Stimulated activated CD4-positive, alpha-beta T cell treated with anti-CD3 and anti-CD28 coated beads, Interleukin-12 subunit alpha, Interleukin-12 subunit beta, amount 100 ng/mL, for 4 hours (primary cell): ENCODE data around the gene IGF2BP3.
"Not testable (repeated sequence)": the region's sequence is repeated elsewhere in the genome, so short reads cannot be mapped to it uniquely, and the experiment has no call there.

Source experiments
- DNase-seq: peaks from one replicate; pipeline ENCODE4 v3.0.0-alpha.2; 2020

The IGF2BP3 gene

DNA sequence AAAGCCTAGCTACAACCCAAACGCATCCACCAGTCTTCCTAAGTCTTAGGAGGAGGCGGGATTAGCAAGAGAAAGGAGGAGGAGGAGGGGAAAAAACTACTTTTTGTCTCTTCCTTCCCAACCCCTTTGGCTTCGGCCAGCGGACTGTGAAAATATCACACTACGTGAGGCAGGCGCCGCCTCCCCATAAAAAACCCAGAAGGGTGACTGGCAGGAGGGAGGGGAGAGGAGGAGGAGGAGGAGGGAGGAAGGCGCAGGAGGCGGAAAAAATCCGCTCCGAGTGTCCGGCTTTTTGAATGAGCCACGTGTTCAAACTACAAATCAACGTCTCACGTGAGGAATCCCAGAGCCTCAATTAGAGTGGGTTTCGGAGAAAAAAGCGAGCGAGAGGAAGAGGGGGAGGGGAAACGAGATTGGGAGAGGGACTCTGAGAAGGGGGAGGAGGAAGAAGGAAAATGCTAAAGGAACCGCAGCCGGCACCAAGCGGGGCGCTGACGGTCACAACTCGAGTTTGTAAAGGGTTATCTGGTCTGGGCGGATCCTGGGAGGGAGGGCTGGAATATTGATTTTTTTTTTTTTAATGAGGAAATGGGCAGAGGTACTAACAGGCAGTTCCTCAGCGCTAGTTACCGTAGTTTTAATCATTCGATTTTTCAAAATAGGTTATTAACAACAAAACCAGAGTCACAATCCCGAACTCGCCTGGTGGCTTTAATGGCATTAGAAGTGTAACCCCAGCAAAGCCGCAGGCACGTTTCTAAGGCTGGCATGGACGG lies at the start of gene IGF2BP3:
Gene IGF2BP3, minus strand, starts transcription at position 162 of the 776 bp plus-strand sequence. CDS start 381 bp downstream, outside the sequence.
- peak; percentile 19 for DNase-seq

DNA sequence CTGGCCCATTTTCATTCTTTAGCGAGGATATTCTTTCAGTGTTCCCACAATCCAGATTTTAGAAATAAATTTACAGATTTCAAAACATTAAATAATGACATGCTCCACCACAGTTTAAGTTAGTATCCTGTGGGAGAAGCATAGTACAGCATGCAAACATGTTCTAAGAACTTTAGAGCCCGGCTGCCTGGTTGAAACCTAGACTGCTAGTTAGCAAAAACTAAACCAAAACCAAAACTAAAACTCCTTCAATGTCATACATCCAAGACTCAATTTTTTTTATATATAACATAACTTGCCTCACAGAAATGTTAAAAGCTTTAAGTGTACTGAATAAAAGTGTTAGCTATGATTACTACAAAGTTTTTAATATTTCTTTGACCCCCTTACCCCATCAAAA lies 44.5 kb upstream of the IGF2BP3 start:
- DNase-seq = no peak

DNA sequence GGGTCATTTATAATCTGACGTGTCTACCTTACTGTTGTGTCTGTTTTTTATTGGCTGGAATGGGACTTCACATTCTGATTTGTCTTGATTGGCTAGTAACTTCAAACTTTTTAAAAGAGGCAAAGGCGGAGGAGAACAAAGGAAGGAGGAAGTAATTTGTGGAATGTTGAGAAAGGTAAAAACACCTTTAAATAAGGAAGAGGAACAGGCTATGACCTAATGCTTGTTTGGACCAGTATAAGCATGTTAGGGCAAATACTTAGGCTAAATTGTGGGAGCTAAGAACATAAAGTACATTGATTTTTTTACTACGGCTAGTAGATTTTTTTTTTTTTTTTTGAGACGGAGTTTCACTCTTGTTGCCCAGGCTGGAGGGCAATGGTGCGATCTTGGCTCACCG lies 43.5 kb upstream of the IGF2BP3 start:
- not testable (repeated sequence) for DNase-seq

DNA sequence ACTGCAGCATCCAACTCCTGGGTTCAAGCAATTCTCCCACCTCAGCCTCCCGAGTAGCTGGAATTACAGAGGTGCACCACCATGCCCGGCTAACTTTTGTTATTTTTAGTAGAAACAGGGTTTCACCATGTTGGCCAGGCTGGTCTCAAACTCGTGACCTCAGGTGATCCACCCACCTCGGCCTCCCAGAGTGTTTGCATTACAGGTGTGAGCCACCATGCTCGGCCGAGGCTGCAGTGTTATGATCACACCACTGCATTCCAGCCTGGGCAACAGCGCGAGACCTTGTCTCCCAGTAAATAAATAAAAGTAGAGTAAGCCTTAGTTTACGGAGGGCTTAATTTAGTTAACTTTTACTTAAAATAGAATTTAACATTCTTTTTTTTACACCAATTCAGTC lies 23.7 kb upstream of the IGF2BP3 start:
- no peak for DNase-seq

DNA sequence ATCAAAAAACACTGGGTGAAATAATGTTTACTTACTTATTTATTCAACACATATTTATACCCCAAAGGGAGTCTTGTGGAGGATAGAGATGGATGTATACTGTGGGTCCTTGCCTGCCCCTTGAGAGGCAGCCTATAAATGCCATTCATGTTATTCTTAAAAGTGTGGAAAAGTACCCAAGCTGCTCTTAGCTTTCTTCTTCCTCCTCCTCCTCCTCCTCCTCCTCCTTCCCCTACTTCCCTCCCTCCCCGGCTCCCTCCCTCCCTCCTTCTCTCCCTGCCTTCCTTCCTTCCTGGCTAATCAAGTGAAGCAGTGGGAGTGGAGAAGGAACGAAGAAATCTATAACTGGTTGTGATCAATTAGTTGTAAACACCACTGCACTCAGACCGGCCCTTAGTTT lies 21.2 kb upstream of the IGF2BP3 start:
- DNase-seq = no peak

DNA sequence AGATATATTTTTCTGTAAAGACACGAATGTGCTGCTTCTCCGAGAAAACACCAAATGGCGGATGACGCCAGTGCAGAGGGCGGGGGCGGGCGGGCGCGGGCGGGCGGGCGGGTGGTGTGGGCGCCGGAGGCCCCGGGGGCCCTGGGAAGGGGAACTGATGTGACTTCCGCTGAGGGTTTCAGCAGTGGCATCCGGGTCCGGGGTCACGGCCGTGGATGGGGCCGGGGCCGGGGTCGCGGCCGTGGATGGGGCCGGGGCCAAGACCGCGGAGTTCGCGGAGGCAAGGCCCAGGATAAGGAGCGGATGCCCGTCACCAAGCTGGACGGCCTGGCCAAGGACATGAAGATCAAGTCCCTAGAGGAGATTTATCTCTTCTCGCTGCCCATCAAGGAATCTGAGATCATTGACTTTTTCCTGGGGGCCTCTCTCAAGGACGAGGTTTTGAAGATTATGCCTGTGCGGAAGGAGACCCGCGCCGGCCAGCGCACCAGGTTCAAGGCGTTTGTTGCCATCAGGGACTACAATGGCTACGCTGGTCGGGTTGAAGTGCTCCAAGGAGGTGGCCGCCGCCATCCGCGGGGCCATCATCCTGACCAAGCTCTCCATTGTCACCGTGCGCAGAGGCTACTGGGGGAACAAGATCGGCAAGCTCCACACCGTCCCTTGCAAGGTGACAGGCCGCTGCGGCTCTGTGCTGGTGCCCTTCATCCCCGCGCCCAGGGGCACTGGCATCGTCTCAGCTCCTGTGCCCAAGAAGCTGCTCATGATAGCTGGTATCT lies 20.3 kb upstream of the IGF2BP3 start:
- DNase-seq = peak; percentile 33

DNA sequence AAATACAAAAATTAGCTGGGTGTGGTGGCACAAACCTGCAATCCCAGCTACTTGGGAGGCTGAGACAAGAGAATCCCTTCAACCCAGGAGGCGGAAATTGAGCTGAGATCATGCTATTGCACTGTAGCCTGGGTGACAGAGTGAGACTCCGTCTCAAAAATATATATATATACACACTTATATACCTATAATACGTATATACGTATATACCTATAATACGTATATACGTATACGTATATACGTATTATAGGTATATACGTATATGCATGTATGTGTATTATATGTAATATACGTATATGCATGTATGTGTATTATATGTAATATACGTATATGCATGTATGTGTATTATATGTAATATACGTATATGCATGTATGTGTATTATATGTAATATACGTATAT lies 18.4 kb upstream of the IGF2BP3 start:
- DNase-seq = not testable (repeated sequence)

DNA sequence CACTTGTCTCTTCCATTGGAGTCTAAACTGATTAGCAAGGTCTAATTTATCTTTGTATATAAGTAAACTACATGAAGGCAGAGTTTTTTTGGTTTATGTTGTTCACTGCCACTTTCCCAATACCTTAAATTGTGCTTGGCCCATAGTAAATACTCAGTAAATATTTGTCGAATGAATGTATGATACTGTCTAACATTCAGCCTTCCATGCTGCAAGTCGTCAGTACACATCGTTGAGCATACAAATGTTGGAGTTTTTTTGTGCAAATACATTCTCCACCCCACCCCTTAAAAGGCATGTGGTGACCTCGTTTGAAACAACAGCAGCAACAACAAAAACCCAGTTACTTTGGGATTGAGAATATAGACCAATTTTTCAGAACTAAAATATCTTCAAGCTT lies 17.4 kb upstream of the IGF2BP3 start:
- DNase-seq = no peak

DNA sequence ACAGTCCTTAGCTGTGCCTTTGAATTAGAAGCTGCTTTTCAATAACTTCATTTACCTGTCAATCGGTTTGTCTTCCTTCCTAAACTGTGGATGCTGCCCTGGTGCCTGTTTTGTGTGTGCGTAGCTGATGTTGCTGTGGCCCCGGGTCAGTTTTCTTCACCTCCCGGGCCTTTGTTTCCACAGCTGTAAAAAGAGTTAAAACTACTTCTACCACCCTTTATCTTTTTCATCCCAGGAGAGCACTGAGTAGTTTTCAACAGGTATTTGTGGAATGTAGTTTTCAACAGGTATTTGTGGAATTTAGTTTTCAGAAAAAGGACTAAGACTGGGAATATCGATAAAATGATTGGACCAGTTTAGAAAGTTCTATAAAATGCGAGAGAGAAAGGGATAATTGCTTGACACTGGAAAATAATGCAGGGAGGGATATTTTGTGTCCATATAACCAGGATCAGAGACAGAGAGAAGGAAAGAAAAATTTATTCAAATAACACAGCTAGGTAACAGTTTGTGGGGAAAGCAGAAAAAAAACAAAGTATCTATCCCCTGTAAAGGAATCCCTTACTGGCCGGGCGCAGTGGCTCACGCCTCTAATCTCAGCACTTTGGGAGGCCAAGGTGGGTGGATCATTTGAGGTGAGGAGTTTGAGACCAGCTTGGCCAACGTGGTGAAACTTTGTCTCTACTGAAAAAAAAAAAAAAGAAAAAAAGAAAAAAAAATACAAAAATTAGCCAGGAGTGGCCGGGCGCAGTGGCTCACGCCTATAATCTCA lies 15.9 kb upstream of the IGF2BP3 start:
- DNase-seq = no peak

DNA sequence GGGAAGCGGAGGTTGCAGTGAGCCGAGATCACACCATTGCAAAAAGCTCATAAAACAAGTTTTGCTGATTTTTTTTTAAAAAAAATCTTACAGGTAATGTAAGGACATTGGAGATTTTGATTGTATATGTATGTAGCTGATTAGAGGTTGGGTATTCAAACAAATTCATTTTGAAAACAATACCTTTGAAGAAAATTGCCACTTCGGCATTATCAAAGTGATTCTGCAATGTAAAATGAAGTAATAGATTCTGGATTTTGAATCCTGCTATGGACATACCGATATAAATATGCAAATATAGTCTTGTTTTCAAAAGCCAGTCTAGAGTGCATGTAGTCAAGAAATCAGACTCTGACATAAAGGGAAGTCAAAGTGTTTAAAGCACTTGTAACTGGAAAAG lies 12.4 kb upstream of the IGF2BP3 start:
- DNase-seq = no peak

DNA sequence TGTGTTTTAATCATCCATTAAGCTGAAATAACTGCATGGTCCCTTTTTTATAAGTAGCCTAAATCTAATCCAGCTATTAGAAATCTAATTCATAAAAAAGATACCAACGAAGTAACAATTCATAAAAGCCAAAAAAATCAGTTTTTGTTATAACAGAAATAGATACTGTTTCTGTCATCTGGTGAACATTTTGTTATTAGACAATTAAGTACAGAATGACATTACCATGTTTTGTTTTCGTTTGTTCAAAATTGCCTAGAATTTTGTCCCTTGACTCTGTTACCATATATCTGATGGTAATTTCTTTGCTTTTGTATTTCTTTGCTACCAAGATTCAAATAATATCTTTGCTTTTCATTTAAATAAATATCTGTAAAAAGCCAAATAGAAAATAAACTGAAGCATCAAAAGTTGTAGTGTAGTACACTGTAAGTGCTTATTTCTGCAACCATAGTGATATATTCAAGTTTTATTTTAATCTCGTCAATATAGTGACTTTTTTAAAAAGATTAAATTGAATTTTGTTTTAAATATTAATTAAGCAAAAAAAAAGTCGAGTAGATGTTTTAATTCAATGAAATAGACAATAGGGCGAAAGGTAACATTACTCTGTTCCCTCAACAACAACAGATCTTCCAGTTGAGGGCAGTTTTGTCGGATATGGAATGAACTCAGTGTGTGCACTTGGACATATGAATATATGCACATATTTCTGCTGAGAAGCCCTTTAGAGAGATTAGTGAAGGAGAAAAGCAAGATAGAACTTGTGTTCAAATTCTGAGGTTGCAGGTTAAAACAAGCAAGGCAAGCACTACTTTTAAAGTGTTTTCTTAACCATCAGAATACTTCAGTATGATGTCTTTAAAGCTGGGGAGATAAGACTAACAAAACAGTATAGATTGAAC lies 7.9 kb upstream of the IGF2BP3 start:
- no peak for DNase-seq

DNA sequence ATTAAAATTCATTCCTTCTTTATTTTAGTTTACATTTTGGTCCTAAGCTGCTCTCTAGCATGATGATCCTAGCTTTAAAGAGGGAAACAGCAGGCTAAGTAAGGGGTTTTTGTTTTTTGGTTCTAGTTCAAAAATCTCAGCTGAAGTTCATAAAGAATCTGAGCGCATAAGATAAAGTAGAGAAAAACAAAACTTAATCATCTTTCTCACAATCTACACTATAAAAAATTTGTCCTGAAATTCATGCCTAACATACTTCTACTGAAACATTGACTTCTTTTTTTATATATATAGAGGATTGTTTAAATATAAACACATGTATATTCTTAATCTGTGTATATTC lies 6.8 kb upstream of the IGF2BP3 start:
- DNase-seq = no peak

DNA sequence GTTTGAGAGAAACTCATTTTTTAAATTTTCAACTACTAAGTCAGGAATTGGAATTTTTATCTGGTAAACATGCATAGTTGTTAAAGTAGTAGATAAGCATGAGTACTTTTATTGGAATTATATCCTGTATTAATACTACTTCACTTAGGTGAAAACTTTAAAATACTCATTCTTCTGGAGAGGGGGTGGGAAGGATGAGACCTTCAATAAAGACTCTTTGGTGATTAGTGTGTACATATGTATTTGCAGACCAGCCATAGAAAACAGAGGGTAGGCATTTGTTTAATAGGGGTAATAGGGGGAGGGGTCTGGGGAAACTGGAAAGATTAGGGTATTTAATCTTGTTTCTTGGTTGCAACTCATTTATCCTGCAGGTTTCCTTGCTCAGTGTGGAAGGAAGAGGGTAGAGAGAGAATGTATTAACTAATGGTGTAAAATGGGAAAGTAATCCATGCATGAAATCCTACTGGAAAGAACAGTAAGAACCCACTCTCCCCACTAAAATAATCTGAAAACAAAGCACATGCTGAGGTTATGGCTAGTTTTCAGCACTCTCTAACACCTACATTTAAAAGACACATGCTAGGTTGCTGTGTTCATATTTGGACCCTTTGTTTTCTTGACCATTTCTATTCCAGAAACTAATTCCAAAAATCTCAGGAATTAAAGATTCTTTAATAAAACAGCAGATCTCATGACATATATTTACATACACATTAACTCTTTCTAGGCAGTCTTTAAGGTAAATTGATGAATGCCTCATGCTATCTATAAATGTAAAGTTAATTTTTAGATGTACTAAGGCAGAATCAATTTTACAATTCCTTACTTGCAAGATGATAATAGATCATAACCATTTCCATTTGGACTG lies 6.2 kb upstream of the IGF2BP3 start:
- DNase-seq = no peak

DNA sequence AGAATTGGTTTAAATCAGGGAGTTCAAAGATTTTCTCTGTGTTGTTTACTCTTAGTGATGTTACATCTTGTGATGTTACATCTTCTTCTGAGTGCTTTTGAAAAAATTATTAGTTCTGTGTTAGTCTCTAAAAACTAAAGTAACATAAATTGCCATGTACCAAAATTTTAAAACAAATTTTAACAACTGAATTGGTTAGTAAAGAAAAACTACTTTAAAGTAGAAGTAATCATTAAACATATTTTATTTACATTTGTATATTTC lies 5.2 kb upstream of the IGF2BP3 start:
- no peak for DNase-seq

DNA sequence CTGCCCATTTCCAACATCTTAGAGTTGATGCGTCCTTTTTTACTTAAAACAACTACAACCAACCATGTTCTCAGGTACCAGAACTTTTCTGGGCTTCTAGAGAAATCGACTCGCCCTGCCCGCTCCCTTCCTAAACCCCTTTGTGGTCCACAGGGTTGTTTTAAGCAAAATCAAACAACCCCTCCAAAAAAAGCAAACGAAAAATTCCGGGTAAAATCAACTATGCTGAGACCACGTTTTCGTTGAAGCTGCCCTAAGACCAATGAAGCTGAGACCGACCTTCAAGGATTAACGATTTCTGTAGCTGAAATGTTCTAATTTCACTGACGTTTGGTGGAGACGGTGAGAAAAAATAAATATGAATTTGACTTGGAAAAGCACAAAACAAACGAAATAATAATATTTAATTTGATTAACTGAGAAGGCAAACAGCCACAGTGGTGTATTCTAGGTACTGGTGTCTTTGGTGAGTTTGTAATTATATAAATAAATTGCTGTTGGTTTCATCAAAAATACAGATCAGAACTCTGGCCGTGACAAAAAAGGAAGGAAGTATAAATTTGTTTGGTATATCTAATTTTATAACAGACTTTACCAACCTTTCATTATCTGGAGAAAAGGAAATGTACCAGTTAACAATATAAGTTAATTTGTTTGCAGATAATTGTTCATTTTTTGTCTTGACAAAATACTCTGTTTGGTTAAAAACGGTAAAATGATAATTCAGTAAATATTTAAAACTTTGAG lies 4.7 kb upstream of the IGF2BP3 start:
- no peak for DNase-seq

DNA sequence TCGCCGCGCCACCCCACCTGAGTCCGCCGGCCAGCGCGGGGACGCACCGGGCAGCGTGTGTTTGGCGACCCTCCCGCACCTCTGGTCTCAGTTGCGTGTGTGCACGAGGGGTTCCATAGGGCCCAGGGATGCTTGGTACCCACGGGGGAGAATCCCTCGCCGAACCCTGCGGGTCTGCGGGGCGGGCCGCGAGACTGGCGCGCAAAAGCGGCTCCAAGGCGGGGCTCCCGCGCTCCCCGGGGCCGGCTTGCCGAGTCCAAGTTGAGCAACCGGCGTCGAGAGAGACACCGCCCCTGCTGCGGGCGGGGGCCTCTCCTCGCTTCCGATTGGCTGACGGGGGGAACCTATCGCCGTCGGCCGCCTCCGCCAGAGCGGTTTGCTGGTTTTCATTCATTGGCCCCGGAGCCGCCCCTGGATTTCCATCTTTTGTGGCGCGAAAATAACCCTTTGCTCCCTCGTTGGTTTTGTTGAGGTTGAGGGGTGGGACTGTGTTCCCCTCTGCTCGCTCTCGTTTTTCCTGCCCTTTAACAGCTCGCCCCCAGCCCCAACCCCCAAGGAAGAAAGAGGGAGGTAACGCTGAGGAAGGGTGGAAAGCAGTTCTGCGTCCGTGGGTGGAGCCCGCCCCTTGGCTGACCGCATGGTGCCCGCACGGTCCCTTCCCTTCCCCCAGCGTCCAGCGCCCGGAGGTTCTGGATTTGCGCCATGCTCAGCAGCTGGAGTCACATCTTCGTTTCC lies 4.0 kb upstream of the IGF2BP3 start:
- DNase-seq = peak; percentile 53

DNA sequence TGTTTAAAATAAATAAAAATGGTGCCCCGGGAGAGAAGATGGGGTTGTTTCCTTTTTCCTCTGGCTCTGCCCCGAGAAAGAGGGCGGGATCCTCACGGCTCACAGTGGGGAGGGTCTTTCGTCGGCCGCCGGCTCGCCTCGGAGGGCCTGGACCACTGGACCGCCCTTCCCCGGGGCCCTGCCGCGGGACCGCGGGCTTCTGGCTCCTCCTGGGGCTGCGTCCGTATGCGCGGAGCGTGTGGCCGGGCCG lies 3.5 kb upstream of the IGF2BP3 start:
- no peak for DNase-seq

DNA sequence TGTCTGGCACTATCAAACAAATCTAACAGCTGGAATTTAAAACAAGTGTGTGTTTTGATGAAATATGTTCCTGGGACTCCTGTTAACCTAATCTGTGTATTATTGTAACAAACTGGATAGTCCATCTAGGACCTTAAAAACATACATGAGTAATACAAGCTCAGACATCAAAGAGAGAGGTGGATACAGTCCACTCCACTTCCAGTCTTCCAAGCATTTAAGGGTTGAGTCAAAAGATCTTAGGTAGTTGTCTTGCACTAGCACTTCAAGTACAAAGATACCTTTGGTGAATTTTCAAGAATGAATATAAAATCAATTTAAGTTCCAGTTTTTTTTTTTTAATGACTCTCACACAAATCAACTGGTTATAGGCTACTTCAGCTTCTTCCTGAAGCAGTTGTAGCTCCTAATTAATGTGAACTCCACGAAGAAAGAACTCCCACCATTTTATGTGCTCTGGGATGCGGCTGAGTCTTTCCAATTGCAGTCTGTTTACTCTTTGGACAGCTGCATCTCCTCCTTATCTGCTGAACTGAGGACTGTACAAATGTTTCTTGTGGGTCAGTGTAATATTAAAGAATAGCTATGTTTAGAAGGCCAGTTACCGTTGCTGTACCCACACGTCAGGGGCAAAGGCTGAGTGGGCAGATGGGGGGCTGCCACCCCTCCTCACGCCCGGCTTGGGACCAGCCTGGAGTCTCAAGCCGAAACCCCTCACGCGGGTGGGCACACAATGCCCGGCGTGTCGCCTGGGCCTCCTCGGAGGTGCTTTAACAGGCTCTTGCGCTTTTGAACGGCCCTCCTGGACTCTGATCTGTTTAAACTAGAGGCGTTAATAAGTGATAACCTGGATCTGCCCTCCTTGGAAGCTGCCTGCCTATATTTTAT lies 2.9 kb upstream of the IGF2BP3 start:
- no peak for DNase-seq

DNA sequence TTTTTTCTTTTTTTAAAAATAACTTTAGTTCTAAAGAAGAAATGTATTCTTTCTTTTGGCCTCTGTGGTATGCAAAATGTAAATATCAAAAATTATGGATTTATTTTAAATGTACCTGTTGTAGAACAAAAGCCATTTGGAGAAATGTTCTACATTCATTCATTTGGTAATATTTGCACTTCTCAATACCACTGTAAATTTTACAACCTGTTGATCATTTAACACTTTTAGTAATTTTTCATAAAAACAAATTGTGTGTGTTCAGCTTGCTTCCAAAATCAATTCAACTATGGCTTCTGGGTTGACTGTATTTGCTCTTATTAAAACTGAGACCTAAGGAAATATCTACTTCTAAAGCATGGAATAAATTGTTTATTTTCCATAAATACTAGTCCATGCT lies 2.3 kb upstream of the IGF2BP3 start:
- no peak for DNase-seq

DNA sequence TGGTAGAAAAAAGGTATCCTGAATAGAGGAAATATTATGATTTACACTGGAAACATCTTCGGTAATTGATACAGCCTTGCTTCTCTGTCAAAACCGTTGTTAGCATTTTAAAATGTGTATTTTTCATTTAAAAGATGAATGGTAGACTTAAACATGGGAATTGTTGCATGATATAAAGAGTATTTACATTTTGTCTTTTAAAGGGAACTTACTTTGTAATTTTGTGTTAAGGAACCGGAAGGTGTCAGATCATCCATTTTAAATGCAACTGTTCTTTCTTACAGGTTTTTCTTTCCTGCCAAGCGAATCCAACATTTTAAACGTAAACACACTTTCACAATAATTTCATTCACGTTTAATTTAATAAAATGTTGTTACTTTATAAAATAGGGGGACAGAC lies 1.8 kb upstream of the IGF2BP3 start:
- DNase-seq = no peak
